CD1c-positive myeloid dendritic cell (primary cell): ENCODE measurements around the gene SLC39A1.
A peak's percentile ranks its signal among the peaks of the same experiment; 100 is the strongest.

Source experiments
- DNase-seq: peaks from one replicate; pipeline ENCODE4 v3.0.0-alpha.2; 2016; ENCODE audit errors: extremely low spot score

Gene SLC39A1

GRCh38 chr1:153976819-153977249 lies 13.5 kb upstream of the SLC39A1 start:
- no peak for DNase-seq

DNA sequence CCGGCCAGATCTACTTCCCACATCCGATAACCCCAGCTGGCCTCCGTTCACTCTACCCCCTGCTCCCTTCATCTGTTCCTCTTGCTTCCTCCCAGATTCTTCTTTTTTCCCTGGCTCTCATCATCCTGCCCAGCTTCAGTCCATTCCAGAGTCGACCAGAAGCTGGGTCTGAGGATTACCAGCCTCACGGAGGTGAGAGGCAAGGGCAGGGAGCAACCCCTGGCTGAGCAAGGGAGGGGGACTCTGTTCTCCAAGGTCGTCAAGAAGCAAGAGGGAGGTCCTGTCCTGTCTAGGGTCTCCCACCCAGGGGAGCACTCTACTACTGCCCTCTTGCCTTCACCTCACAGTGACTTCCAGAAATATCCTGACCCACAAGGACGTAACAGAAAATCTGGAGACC lies 10.2 kb upstream of the SLC39A1 start:
- DNase-seq, result no peak

- DNase-seq, result no peak
Observed at GRCh38 chr1:153973071-153973470, 9.7 kb upstream of the SLC39A1 start.

DNA sequence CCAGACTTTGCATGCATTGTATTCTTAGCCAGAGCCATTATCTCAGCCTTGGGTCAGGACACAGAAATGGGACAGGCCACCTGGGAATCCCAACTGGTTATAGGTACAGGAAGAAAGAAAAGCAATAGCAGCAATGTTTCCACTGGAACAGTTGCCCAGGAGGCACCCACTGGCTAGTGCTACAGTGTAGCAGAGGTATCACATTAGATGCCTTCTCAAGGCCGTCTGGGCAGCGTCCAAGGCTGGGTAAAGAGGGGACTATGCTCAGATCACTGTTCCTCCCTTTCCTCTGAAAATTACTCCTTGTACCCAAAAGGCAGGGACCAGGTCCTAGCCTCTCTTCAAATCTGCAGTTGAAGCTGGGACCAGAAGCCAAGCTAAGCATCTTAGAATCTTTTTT lies 7.0 kb upstream of the SLC39A1 start:
- no peak for DNase-seq

DNA sequence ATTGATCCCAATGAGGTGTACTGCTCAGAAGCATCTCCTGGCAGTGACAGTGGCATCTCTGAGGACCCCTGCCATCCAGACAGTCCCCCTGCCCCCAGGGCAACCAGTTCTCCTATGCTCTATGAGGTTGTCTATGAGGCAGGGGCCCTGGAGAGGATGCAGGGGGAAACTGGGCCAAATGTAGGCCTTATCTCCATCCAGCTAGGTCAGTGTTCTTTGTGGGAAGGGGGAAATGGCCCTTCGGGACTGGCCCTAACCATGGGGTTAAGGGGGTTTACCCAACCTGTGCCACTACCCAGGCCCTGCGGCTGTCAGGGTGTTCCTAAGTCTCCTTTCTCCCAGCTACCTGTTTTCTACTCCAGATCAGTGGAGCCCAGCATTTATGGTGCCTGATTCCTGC lies 5.6 kb upstream of the SLC39A1 start:
- DNase-seq, result no peak

DNA sequence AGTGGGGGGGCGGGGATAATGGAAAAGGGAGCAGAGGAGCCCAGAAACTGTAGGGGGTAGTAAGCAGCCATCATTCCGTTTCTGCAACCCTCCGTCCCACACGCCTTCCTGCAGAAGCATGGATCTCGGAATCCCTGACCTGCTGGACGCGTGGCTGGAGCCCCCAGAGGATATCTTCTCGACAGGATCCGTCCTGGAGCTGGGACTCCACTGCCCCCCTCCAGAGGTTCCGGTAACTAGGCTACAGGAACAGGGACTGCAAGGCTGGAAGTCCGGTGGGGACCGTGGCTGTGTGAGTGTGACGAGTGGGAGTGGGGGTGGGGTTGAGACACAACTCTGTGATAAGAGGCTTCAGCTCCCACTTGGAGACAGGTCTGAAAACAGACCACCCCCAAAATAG lies 5.1 kb upstream of the SLC39A1 start:
- no peak for DNase-seq

GRCh38 chr1:153968000-153968363 lies 4.6 kb upstream of the SLC39A1 start:
- DNase-seq, result no peak

DNA sequence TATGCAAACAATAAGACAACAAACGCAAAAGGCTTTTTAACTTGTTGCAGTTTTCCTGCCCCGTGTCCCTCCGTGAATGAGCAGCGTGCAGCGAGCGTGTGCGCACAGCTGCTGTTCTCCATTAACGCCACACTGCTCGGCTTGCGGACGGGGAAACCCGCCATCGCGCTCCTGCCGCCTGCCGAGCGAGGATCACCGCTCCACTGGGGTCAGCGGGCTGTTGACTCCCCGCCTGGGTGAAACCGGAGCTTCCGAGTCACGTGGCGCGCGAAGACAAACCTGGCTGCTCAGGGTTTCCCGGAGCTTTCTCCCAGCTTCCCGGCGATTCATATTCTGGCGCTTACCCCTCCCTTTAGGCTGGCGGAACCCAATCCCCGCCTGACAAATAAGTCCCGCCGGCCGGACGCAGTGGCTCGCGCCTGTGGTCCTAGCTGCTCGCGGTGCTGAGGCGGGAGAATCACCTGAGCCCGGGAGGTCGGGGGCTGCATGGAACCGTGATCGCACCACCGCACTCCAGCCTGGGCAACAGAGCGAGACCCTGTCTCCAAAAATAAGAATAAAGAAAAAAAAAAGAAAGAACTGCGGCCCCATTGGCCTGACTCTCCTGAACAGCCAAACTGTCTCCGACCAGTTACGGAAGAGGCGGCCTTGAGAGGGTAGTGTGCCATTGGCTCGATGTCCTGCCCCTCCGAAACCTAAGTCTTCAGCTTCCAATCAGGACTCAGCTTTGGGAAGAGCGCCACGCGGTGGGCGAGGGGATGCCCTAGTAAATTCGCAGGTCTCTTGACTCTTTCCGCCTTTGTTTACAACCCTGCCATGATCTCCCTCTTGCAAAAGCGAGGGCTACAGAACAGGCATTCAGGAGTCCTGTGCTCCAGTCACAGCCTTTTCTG lies 4.0 kb upstream of the SLC39A1 start, which contains the start of gene CREB3L4:
Gene CREB3L4 (plus strand): TSS at position 796 of the 893 bp plus-strand sequence. CDS start 624 bp downstream, outside the sequence.
- DNase-seq, result peak; percentile 95

DNA sequence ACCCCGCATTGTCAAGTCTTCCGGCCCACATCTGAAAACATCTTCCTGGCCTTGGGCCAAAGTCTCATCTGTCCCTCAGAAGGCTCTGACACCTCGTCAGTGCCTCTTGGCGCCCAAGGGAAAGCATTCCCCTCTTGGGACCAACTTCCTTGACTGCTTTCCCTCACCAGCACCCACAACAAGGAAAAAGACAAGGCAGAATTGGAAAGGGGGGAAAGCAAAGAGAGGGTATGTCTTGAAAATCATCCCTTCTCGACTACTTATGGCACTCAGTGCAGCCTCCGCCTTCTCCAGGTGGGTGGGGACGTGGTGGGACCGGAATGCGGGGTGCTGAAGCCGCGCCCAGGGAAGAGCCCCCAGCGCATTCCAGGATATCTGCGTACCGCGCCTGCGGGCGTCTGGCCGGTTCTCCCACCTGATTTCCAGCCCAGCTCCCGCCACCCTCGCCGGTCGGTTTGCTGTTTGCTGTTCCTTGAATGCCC lies 554 bp upstream of the SLC39A1 start:
- DNase-seq, result no peak

GRCh38 chr1:153962088-153963029 lies 978 bp downstream of the SLC39A1 start:
- peak; percentile 74 for DNase-seq

- DNase-seq, result no peak
Observed at GRCh38 chr1:153961421-153961820, 1.9 kb downstream of the SLC39A1 start.

GRCh38 chr1:153960206-153960605 lies 3.1 kb downstream of the SLC39A1 start:
- no peak for DNase-seq

- no peak for DNase-seq
Observed at GRCh38 chr1:153959454-153959853, 3.9 kb downstream of the SLC39A1 start.

GRCh38 chr1:153958961-153959260 lies 4.4 kb downstream of the SLC39A1 start:
- no peak for DNase-seq

DNA sequence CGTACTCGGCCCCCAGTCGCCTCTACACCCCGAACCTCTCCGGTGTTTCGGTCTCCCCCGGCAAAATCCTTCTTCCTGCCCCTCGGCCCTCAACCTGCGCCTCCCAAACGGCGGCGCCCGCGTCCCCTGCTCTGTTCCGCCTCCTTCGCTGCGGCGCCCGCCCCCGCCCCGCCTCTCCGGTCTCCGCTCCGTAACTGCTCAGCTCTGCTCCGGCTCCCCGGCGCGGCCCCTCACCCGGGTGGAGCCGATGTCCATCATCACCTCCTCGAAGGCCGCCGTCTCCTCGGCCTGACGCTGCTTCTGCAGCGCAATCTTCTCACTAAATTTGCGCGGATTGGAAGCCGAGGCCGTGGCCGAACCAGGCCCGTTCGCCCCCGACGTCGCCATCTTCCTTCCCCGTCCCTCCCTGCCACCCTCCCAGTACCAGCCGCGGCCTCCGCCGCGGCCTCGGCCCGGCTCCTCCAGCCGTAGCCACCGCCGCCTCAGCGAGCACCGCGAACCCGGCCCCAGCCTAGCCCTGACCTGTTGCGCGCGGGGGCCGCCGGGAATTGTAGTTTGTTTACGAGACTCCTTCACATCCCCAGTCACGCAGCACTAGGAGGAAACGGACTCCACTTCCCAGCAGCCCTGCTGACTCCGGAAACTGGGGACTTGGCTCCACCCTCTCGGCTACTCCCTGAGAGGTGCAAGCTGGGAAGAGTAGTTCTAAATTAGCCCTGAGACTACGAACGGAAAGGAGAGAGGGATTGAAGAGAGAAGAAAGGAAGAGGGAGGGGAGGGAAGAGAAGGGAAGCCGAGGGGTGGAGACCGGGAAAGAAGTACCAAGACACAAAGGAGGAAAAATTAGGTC lies 5.0 kb downstream of the SLC39A1 start, which contains the start of gene CRTC2:
Gene CRTC2 (minus strand): TSS at position 502 of the 850 bp plus-strand sequence. CDS start 115 bp downstream, at position 387.
- DNase-seq, result peak; percentile 98

DNA sequence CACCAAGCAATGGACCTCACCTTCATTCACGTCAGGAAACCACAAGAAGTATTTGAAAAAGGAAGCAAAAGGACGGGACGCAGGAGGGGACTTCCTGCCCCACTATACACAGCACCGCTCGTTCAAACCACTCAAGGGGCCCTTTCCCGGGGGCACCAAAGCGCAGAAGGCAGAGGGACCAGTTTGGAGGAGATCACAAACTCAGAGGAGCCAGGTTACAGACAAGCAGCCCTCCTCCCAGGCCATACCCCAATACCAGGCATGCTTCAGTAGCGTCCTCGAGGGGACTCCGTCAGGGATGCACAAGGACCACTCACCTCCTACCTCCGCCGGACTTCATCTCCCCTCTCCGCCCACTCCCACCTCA lies 5.6 kb downstream of the SLC39A1 start:
- peak; percentile 27 for DNase-seq

DNA sequence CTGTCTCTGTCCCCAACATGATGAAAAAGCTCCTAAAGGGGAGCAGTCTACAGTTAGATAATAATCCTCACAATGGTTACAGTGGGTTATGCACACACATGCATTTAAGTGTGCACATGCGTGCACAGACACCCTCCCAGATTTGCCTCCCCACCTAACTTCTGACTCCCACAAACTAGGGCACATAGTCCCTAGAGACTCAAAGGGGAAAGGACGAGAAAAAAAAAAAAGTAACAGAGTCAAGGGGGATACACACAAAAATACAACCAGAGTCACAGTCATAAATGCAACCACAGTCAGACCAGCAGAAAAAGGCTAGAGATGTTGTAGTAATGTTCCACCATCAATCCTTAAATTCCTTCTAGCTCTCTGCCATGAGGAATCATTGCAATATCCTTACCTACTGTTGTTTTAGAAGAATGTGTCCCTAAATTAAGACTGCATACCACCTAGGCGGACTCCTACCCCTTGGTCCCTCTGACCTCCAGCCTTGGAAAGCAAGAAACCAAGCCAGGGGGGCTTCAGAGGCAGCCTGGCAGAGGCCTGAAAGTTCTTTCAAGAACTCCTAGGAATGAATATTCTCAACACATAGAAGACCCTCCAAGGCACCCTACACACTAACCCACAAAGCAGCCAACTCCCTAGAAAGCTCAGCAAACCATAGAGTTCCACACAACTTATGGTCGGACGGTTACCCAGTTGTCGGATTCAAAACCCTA lies 6.2 kb downstream of the SLC39A1 start:
- no peak for DNase-seq

GRCh38 chr1:153954826-153955225 lies 8.5 kb downstream of the SLC39A1 start:
- DNase-seq, result no peak

DNA sequence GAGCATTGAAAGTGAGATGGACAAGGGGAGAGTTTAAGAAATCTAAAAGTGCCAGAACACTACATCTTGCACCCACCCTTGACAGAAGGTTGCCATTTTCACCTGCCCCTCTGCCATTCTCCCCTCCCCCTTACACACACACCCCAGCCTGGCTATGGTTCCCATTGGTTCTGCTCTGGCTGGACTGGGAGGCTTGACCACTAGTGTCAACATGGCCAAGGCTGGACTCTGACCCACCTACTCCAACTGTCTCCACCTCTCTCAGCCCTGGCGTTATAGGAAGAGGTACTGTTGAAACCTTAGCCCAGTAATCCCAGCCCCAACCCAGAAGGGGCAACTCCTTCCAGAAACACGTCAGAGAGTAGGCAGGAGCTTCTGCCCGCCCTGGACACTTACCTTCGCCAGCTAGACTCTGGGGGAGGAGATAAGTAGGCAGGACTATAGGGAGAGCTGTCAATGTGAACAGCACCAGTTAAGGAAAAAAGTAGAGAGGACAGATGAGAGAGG lies 9.4 kb downstream of the SLC39A1 start:
- no peak for DNase-seq

DNA sequence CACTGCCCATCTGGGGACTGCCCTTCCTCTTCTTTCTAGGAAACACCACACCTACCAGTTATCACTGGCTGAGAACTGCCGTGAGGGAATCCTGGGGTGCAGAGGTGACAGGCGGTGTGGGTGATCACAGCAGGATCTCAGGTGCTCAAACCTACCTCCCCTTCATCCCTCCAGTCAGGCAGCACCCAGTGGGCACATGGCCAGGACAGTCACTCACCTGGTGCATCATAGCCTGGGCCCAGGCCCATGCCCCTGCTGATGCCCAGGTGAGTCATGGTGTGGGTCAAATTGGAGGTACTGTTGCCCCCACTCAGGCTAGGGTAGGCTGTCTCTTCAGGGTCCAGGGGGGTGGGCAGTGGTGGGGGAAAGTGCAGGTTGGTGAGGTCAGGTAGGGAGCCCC lies 11.5 kb downstream of the SLC39A1 start:
- no peak for DNase-seq

- no peak for DNase-seq
Observed at GRCh38 chr1:153951183-153951582, 12.2 kb downstream of the SLC39A1 start.
